Measurements from ENCODE around the gene CDK5R2. TPM values are rescaled to one million over a fixed set of nuclear protein-coding genes. Genes with fewer than 3 reads are reported as not detected.

CDK5R2 gene
- total RNA-seq, 1 donor from 2014 or later: not detected

- H3K27me3 ChIP-seq: peaks cover 44% of the 10 kb centered on the region
- H3K9me3 ChIP-seq: no peaks in the 10 kb centered on the region
- TF ChIP-seq CTCF (IDR thresholded peaks at IDR 0.05): no peak
- H3K36me3 ChIP-seq: no peaks in the 10 kb centered on the region
- H3K4me1 ChIP-seq: peaks cover 22 to 36% of the 10 kb centered on the region in 2 donors
- intact Hi-C loops (cut with DNase I): no loop called here
- no peak for DNase-seq (ENCODE audit: low spot score in 2 of 2)
- H3K27ac ChIP-seq: no peak overlapping the region
- no peak overlapping the region for H3K4me3 ChIP-seq
Observed at GRCh38 chr2:218997731-218998130, 38.3 kb downstream of the CDK5R2 start.

- H3K9me3 ChIP-seq: no peaks in the 10 kb centered on the region
- H3K4me3 ChIP-seq: no peak overlapping the region
- H3K27me3 ChIP-seq: peaks cover 40% of the 10 kb centered on the region
- TF ChIP-seq CTCF (IDR thresholded peaks at IDR 0.05): no peak
- no peak for DNase-seq (ENCODE audit: low spot score in 2 of 2)
- H3K4me1 ChIP-seq: peaks cover 15 to 31% of the 10 kb centered on the region in 2 donors
- no peaks in the 10 kb centered on the region for H3K36me3 ChIP-seq
- H3K27ac ChIP-seq: no peak overlapping the region
- intact Hi-C loops (cut with DNase I): no loop called here
Observed at GRCh38 chr2:218998414-218999002, 39.0 kb downstream of the CDK5R2 start.

- peaks cover 36% of the 10 kb centered on the region for H3K27me3 ChIP-seq
Observed at GRCh38 chr2:218999021-218999880, 39.8 kb downstream of the CDK5R2 start.

GRCh38 chr2:218999881-219000568 is 40.6 kb downstream of the CDK5R2 start:
- H3K9me3 ChIP-seq: no peaks in the 10 kb centered on the region
- no peak overlapping the region for H3K27ac ChIP-seq
- H3K4me1 ChIP-seq: peaks cover 11 to 25% of the 10 kb centered on the region in 2 donors
- intact Hi-C loops (cut with DNase I): no loop called here
- H3K27me3 ChIP-seq: peaks cover 29% of the 10 kb centered on the region
- H3K4me3 ChIP-seq: no peak overlapping the region
- no peak for TF ChIP-seq CTCF (IDR thresholded peaks at IDR 0.05)
- H3K36me3 ChIP-seq: no peaks in the 10 kb centered on the region
- DNase-seq (ENCODE audit: low spot score in 2 of 2): no peak

More at GRCh38 chr2:218999021-218999880, 39.8 kb downstream of the CDK5R2 start:
- no peak for DNase-seq (ENCODE audit: low spot score in 2 of 2)
- Histone ChIP-seq H3K27ac (no peak overlapping the region), H3K36me3 (no peaks in the 10 kb centered on the region), H3K9me3 (no peaks in the 10 kb centered on the region), H3K4me3 (no peak overlapping the region), H3K4me1 (peaks cover 11 to 25% of the 10 kb centered on the region in 2 donors)
- TF ChIP-seq CTCF (IDR thresholded peaks at IDR 0.05): no peak
- intact Hi-C loops (cut with DNase I): no loop called here

GRCh38 chr2:219000569-219000960 is 41.1 kb downstream of the CDK5R2 start:
- no peak for TF ChIP-seq CTCF (IDR thresholded peaks at IDR 0.05)
- no peak for DNase-seq (ENCODE audit: low spot score in 2 of 2)
- H3K36me3 ChIP-seq: no peaks in the 10 kb centered on the region
- H3K27ac ChIP-seq: no peak overlapping the region
- no peaks in the 10 kb centered on the region for H3K9me3 ChIP-seq
- intact Hi-C loops (cut with DNase I): no loop called here
- H3K4me3 ChIP-seq: no peak overlapping the region
- peaks cover 25% of the 10 kb centered on the region for H3K27me3 ChIP-seq
- H3K4me1 ChIP-seq: peaks cover 11 to 23% of the 10 kb centered on the region in 2 donors
